Activated CD8-positive, alpha-beta memory T cell treated with anti-CD3 and anti-CD28 coated beads for 4 hours (primary cell): ENCODE results near the gene ROPN1.

Experiments used
- DNase-seq, 2 donors: peaks; one replicate each; pipeline ENCODE4 v3.0.0-alpha.2; 2020; ENCODE audit warnings: low read depth in 2 of 2

Gene ROPN1

DNA sequence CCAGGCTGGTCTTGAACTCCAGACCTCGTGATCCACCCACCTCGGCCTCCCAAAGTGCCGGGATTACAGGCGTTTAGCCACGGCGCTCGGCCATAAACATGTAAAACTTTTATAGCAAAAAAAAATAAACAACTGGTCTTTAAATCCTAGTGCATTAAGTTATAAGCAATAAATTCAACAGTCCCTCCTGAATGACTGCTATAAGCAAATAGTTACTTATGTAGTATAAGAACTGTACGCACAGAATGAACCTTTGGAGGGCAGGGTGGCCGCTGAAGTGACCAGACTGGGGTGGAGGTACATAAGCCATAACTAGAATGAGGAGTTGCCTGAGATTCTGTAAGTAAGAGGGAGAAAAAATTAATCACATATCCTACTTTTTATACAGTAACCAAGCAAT is 43.5 kb downstream of the ROPN1 start:
- no peak for DNase-seq

DNA sequence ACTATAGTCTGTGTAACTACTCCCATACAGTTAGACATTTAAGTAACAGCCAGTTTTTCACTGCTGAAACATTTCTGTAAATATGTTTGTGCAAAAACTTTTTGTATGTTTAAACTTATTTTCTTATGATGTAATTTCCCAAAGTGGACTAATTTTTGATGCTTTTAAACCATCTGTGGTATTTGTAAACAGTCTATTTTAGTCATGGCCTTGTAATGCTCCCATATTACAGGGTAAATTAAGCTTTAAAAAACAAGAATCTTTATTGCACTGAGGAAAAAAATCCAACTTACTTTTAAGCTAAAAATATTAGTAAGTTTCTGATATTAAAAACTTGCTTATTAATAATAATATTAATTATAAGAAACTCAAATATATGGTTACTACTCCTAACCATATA is 44.4 kb downstream of the ROPN1 start:
- DNase-seq, result no peak

DNA sequence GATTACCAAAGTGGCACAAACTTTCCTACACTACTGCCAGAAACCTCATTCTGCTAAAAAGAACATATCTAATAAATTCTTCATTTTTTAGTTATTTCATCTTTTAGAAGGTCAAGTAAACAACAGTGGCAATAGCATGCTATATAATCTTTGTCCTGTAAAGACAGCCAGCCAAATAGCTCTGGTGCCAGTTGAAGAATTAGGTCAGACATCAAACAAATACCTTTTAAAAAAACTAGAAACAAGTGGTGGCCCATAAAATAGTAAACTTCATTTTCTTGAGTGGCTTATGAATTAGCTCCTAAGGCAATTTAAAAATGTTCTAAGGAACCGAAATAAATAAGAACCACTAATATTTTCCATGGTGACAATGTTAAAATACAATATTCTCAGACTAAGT is 50.4 kb downstream of the ROPN1 start:
- DNase-seq, result no peak

DNA sequence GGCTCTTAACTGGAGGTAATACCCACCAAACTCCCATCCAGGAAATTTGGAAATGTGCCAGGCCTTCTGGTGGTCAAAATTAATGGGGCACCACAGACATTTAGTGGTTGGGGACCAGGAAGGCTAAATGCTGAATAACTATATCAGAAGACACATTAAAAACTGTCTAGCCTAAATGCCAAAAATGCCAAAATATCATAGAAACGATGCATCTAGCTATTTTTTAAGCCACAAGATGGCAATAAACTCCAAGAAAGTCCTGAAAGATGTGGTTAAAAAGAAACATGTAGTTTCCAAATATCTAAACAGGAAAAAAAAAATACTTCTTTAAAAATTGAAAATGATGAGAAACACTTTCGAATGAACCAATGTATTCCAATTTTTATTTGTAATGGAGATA is 50.8 kb downstream of the ROPN1 start:
- DNase-seq, result no peak

DNA sequence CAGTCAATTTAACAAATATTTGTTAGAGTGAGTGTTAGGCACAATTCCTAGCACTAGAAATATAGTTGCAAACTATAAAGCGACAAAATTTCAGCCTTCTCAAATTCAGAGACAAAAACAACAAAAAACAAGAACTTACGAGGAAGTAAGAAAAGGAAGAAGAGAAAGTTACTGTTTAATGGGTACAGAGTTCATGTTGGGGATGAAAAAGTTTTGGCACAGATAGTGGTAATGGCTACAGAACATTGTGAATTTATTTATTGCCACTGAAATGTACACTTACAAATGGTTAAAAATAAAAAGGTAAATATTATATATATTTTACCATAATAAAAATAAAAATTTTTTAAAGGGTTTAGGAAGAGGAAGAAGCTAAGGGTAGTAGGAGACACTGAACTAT is 52.2 kb downstream of the ROPN1 start:
- DNase-seq, result no peak

DNA sequence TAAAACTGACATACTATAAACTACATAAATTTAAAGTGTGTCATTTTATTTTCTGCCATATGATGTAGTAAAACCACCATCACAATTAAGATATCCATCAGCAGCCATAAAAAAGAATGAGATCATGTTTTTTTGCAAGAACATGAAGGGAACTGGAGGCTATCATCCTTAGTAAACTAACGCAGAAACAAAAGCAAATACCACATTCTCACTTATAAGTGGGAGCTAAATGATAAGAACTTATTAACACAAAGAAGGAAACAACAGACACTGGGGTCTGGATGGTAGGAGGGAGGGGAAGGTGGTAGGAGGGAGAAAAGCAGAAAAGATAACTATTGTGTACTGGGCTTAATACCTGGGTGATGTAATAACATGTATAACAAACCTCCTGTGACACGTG is 55.5 kb downstream of the ROPN1 start:
- no peak for DNase-seq

DNA sequence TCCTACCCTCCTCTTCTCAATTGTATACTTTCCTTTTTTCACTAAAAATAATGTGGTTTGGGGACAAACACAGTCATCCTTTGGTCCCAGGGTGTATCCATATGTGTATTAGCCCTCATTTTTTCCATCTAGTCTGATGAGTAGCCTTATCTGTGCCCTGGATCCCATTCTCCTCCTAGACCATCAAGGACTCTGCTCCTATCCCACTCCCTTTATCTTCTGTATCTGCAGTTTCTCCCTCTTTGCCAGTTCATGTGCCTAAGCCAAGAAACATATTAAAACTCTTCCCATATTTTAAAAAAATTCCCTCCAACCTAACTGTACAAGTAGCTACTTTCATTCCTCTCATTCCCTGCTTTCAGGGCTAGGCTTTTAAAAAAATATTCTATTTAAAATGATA is 56.1 kb downstream of the ROPN1 start:
- no peak for DNase-seq

DNA sequence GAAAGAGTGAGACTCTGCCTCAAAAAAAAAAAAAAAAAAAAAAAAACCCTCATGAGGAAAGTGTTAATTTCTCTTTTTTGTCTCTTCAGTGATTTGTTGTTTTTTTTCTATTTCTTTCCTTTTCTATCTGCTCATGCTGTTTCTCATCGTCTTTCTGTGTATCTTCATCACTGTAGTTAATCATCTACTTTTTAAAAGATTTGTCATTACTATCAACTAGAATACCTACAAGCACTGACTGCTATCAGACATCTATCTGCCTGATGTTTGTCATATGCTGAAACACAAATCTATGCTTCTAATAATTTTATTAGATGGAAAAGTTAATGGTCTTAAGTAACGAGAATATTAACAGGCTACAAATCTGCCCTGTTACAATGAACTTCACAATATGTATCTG is 57.7 kb downstream of the ROPN1 start:
- no peak for DNase-seq

DNA sequence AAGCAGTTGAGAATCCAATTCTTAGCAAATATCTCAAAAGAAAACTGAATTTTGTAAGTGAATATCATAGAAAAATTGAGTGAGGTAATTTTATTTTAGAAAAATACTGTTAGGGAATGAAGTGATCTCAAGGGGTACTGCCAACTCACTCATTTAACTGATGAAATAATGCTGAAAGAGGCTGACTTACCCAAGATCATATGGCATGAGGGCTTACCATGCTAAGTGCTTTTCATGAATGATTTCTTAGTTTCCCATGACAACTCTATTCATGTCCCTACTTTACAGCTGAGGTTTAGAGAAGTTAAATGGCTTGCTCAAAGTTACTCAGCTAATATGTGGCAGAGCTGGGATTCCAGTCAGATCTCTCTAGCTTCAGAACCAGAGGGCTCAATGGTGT is 61.5 kb downstream of the ROPN1 start:
- DNase-seq, result no peak

DNA sequence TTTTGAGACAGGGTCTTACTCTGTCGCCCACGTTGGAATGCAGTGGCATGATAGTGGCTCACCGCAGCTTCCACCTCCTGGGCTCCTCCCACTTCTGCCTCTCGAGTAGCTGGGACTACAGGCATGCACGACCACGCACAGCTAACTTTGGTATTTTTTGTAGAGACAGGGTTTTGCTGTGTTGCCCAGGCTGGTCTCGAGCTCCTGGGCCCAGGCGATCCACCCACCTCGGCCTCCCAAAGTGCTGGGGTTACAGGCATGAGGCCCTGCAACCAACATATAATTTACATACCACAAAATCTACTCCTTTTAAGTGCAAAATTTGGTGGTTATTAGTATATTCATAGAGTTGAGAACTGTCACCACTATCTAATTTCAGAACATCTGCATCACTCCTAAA is 62.6 kb downstream of the ROPN1 start:
- no peak for DNase-seq

DNA sequence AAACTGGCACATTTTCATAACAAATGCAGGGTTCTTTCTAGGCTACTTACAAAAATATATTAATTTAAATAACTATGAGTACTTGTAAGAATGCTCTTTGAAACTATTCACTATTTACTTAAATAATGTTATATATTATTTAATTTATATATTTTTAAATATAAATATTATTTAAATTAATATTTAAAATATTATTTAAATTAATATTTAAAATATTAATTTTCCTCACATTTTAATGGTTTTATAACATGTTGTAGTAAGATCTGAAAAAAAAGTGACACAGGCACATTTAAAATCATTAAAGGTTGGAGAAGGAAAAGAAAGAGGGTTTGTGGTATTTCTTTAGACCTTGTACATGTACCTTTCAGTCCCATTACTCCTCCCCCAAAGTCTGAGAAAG is 65.5 kb downstream of the ROPN1 start:
- no peak for DNase-seq

DNA sequence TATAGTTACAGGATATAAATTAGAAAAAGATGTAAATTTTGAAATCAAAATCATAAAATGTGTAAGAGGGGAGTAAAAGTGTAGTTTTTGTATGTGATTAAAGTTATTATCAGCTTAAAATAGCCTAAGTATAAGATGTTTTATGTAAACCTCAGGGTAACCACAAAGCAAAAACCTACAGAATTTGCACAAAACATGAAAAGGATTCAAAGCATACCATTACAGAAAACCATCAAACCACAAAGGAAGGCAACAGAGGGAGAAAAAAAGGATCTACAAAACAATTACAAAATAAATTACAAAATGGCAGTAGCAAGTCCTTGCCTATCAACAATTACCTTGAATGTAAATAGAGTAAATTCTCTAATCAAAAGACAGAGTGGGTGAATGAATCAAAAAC is 71.1 kb downstream of the ROPN1 start:
- DNase-seq, result no peak

DNA sequence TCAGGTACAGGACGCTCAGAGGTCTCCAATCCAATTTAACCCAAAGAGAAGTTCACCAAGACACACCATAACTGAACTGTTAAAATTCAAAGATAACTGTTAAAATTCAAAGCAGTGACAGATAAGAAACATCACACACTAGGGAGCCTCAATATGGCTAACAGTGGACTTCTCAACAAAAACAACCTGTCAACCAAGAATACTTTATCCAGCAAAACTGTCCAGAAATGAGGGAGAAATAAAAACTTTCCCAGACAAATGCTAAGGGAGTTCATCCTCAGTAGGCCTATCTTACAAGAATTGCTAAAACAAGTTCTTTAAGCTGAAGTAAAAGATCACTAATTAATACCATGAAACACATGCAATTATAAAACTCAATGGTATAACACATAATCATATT is 71.5 kb downstream of the ROPN1 start:
- no peak for DNase-seq

DNA sequence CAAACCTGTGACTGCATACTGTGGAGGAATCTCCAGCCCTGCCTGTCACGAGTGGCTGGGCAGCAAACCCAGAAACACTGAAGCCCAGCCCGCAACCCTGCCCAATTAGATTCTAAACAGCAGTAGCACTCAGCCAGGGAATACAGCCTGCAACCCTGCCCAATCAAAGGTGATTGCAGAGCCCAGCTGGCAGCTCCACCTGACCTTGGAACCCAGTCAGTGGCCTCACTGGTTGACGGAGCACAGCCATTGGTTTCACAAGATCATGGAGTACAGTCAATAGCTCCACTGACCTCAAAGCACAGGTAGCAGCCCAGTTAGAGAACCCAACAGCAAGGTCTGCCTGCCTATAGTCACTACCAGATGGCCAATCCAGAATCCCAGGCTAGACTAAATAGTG is 72.6 kb downstream of the ROPN1 start:
- DNase-seq, result no peak
